HepG2 (cell line): Measurements from ENCODE around the gene ITCH. TPM values are rescaled to one million over a fixed set of nuclear protein-coding genes. Genes with fewer than 3 reads are reported as not detected.

Source experiments
- ATAC-seq: fragments of 200-7000 bp; cut with Tn5 transposase; 3 replicates; pipeline ENCODE4 v1.9.1; 2020; ENCODE audit warnings: mild to moderate bottlenecking, moderate library complexity
- BruUV-seq: library from RNA; stranded (reverse); fragments of 400-500 nt; replicated peaks from 2 replicates; lab custom pipeline; 2021; lab: Mats Ljungman, UMichigan
- CTCF ChIA-PET: fragments of 300-600 bp; formaldehyde crosslinking; extraction: SDS; loops from one replicate; lab custom pipeline; 2021; ENCODE audit warnings: low total read pairs, inconsistent platforms, low intra/inter-chr PET ratio; lab: Yijun Ruan, JAX
- POLR2A ChIA-PET: fragments of 350-600 bp; sonication (Branson Sonifier 250); formaldehyde crosslinking; loops from one replicate; lab custom pipeline; 2020; ENCODE audit warnings: antibody characterized with exemption, inconsistent platforms; lab: Yijun Ruan, JAX
- DNase-seq: peaks from one replicate; pipeline ENCODE4 v3.0.0-alpha.2; 2015; ENCODE audit warnings: low spot score
- FAIRE-seq: peaks from 3 replicates; lab custom pipeline; 2011; peaks lifted over from hg19 to GRCh38; lab: Jason Lieb, UNC
- H2AFZ ChIP-seq: one replicate; pipeline ENCODE4 v1.6.1; 2011; ENCODE audit warnings: low read length, inconsistent platforms
- H3K27ac ChIP-seq: fragments of 300-600 bp; 3 replicates; pipeline ENCODE4 v1.8.0; 2011; ENCODE audit warnings: mixed run types, mild to moderate bottlenecking, mixed read lengths, low read length, inconsistent platforms; ENCODE audit not compliant: insufficient read depth; ENCODE audit errors: extremely low read length
- H3K27me3 ChIP-seq, 2 experiments: fragments of 200-600 bp in 1 of 2; 2 replicates in 1 of 2; 3 replicates in 1 of 2; pipeline versions ENCODE4 v1.6.0 to v1.8.0; 2011; ENCODE audit warnings: low read length in 2 of 2, mild to moderate bottlenecking in 2 of 2, moderate library complexity in 2 of 2, inconsistent platforms in 1 of 2; ENCODE audit not compliant: insufficient read depth in 2 of 2, control insufficient read depth in 1 of 2
- H3K36me3 ChIP-seq, 2 experiments: fragments of 200-600 bp in 1 of 2; replicated peaks in 1 of 2; 2 replicates in 1 of 2; 3 replicates in 1 of 2; pipeline versions ENCODE4 v1.5.1 to v1.8.0; 2011; ENCODE audit warnings: low read length in 2 of 2, inconsistent platforms in 1 of 2; ENCODE audit not compliant: insufficient read depth in 2 of 2, control insufficient read depth in 1 of 2
- H3K4me1 ChIP-seq: 2 replicates; pipeline ENCODE4 v1.5.1; 2012; ENCODE audit warnings: low read length, inconsistent platforms; ENCODE audit not compliant: insufficient read depth
- H3K4me2 ChIP-seq: 2 replicates; pipeline ENCODE4 v1.6.0; 2011; ENCODE audit warnings: low read depth, low read length, inconsistent platforms
- H3K4me3 ChIP-seq, 3 experiments: fragments of 200-600 bp in 1 of 3; sonication (generic), shearing (Covaris generic) in 1 of 3; replicated peaks in 1 of 3; 2 replicates each; pipeline ENCODE4 v1.5.1; 2011 to 2016; ENCODE audit warnings: low read length in 3 of 3, inconsistent platforms in 2 of 3, low read depth in 2 of 3, mild to moderate bottlenecking in 2 of 3, control low read depth in 1 of 3, mixed read lengths in 1 of 3; ENCODE audit not compliant: insufficient read depth in 1 of 3
- H3K79me2 ChIP-seq: one replicate; pipeline ENCODE4 v1.6.1; 2011; ENCODE audit warnings: low read length, inconsistent platforms; ENCODE audit not compliant: insufficient read depth
- H3K9ac ChIP-seq: 2 replicates; pipeline ENCODE4 v1.6.0; 2011; ENCODE audit warnings: mild to moderate bottlenecking, low read depth, low read length, inconsistent platforms; ENCODE audit not compliant: insufficient read depth
- H3K9me3 ChIP-seq: 2 replicates; pipeline ENCODE4 v1.5.1; 2012; ENCODE audit warnings: mild to moderate bottlenecking, low read length
- H4K20me1 ChIP-seq: 2 replicates; pipeline ENCODE4 v1.6.0; 2011; ENCODE audit warnings: inconsistent platforms, mild to moderate bottlenecking, low read length, moderate library complexity; ENCODE audit not compliant: insufficient read depth
- BCL6 ChIP-seq: IDR thresholded peaks from 2 replicates; pipeline ENCODE4 v1.6.1; 2016; ENCODE audit warnings: missing genetic modification reagents, missing compliant biosample characterization
- CENPX ChIP-seq: sonication (generic); formaldehyde crosslinking; IDR thresholded peaks from 2 replicates; pipeline ENCODE4 v1.9.0; 2021; ENCODE audit warnings: mild to moderate bottlenecking, missing genetic modification reagents, moderate library complexity
- CERS6 ChIP-seq: sonication (generic); formaldehyde crosslinking; IDR thresholded peaks from 2 replicates; pipeline ENCODE4 v1.5.0; 2020; ENCODE audit warnings: missing genetic modification reagents
- SOX13 ChIP-seq, 3 experiments: fragments of 450-650 bp in 1 of 3; sonication (generic) in 1 of 3; formaldehyde crosslinking in 1 of 3; IDR thresholded peaks in 2 of 3; conservative IDR thresholded peaks in 1 of 3; 2 replicates each; pipeline versions ENCODE4 v1.5.0 to v1.6.1; 2016 to 2020; ENCODE audit warnings: antibody characterized with exemption in 1 of 3, mild to moderate bottlenecking in 1 of 3, missing compliant biosample characterization in 1 of 3, missing genetic modification reagents in 1 of 3, moderate library complexity in 1 of 3
- ZKSCAN5 ChIP-seq: sonication (generic); formaldehyde crosslinking; IDR thresholded peaks from 2 replicates; pipeline ENCODE4 v1.5.1; 2020; ENCODE audit warnings: mild to moderate bottlenecking, missing genetic modification reagents
- ZNF367 ChIP-seq: sonication (generic); formaldehyde crosslinking; IDR thresholded peaks from 2 replicates; pipeline ENCODE4 v1.4.0; 2020; ENCODE audit warnings: missing genetic modification reagents, borderline replicate concordance
- ZNF496 ChIP-seq: sonication (generic); formaldehyde crosslinking; IDR thresholded peaks from 2 replicates; pipeline ENCODE4 v1.8.1; 2023; ENCODE audit warnings: mild to moderate bottlenecking, moderate library complexity, missing genetic modification reagents; ENCODE audit not compliant: insufficient replicate concordance
- WGBS: methylation state at CpG from one replicate; pipeline ENCODE4 v1.1.6; 2017; ENCODE audit warnings: low lambda C conversion rate; 5-methylcytosine and 5-hydroxymethylcytosine counted together
- in situ Hi-C: cut with HindIII; loops from 2 replicates; pipeline ENCODE4 v1.10.0; 2017; ENCODE audit warnings: low pct_unique_long_range_greater_than_20kb; ENCODE audit not compliant: extremely low pct_ligation_motif_present
- intact Hi-C: fragments of 100-400 bp; cut with micrococcal nuclease; formaldehyde crosslinking; loops from one replicate; pipeline ENCODE4 v1.10.0; 2022; ENCODE audit not compliant: unreplicated experiment
- polyA plus RNA-seq, 8 experiments: library from polyadenylated mRNA; depleted of rRNA in 3 of 8; stranded (reverse) in 7 of 8; unstranded in 1 of 8; fragments of >200 nt; fragmentation: Illumina TruSeq in 4 of 8; extraction: Trizol in 4 of 8; gene quantifications; 2 replicates each; pipeline versions ENCODE4 v1.2.1 to v1.2.3, GENCODE V29; 2011 to 2016; ENCODE audit warnings: low read depth in 4 of 8, missing spikeins in 1 of 8, mixed read lengths in 1 of 8; ENCODE audit not compliant: insufficient read depth in 1 of 8
- total RNA-seq, 5 experiments: library from RNA; depleted of rRNA; stranded (reverse); fragments of >200 nt; fragmentation: Illumina TruSeq; extraction: Trizol; gene quantifications; 2 replicates each; pipeline ENCODE4 v1.2.3, GENCODE V29; 2016; ENCODE audit warnings: low read depth in 1 of 5

The ITCH gene
- total and polyA plus RNA-seq, 2 of the 13 experiments (the other 11 are each of a cell fraction or from before 2014, with no cell fraction given): 20.5 to 112 TPM

GRCh38 chr20:34373445-34373844 is 10.4 kb downstream of the ITCH start:
- H3K9me3 ChIP-seq: no peaks in the 10 kb centered on the region
- 86% methylated on average over 4 of the region's 4 CpGs for WGBS
- no peak overlapping the region for H3K9ac ChIP-seq
- no peak overlapping the region for H3K4me3 ChIP-seq
- H3K27me3 ChIP-seq: no peaks in the 10 kb centered on the region
- no TSS peak for BruUV-seq
- H3K27ac ChIP-seq: no peak overlapping the region
- ChIA-PET CTCF (no interaction called here), POLR2A (interaction anchor here (7.0 kb wide), 1 partner anchor 10 kb away, joined by 56 read pairs; the partner anchor contains the start of gene ITCH)
- H4K20me1 ChIP-seq: peaks cover 29% of the 10 kb centered on the region
- peaks cover 22 to 73% of the 10 kb centered on the region in 2 experiments for H3K36me3 ChIP-seq
- in situ Hi-C loops (no loop called here), intact Hi-C loops (no loop called here)
- DNase-seq (no peak), FAIRE-seq (no peak), ATAC-seq (no peak)
- no peak overlapping the region for H3K4me2 ChIP-seq
- TF ChIP-seq BCL6 (CRISPR knock-in tag) (no peak), CERS6 (CRISPR knock-in tag) (no peak), ZNF367 (CRISPR knock-in tag) (no peak), SOX13 (IDR thresholded peaks at IDR 0.05) (no peak), SOX13 (CRISPR knock-in tag; conservative IDR thresholded peaks at IDR 0.05 in 1 of 2, IDR thresholded peaks at IDR 0.05 in 1 of 2) (no peak), CENPX (CRISPR knock-in tag) (no peak), ZKSCAN5 (no peak), ZNF496 (no peak)
- H3K4me1 ChIP-seq: peaks cover 32% of the 10 kb centered on the region
- peaks cover 79% of the 10 kb centered on the region for H3K79me2 ChIP-seq
- H2AFZ ChIP-seq: no peak overlapping the region
